ENCODE data around the gene CDAN1.
A peak's percentile ranks its signal among the peaks of the same experiment; 100 is the strongest.
"Not testable (repeated sequence)": the region's sequence is repeated elsewhere in the genome, so short reads cannot be mapped to it uniquely, and the experiment has no call there.

Gene CDAN1, protein sequence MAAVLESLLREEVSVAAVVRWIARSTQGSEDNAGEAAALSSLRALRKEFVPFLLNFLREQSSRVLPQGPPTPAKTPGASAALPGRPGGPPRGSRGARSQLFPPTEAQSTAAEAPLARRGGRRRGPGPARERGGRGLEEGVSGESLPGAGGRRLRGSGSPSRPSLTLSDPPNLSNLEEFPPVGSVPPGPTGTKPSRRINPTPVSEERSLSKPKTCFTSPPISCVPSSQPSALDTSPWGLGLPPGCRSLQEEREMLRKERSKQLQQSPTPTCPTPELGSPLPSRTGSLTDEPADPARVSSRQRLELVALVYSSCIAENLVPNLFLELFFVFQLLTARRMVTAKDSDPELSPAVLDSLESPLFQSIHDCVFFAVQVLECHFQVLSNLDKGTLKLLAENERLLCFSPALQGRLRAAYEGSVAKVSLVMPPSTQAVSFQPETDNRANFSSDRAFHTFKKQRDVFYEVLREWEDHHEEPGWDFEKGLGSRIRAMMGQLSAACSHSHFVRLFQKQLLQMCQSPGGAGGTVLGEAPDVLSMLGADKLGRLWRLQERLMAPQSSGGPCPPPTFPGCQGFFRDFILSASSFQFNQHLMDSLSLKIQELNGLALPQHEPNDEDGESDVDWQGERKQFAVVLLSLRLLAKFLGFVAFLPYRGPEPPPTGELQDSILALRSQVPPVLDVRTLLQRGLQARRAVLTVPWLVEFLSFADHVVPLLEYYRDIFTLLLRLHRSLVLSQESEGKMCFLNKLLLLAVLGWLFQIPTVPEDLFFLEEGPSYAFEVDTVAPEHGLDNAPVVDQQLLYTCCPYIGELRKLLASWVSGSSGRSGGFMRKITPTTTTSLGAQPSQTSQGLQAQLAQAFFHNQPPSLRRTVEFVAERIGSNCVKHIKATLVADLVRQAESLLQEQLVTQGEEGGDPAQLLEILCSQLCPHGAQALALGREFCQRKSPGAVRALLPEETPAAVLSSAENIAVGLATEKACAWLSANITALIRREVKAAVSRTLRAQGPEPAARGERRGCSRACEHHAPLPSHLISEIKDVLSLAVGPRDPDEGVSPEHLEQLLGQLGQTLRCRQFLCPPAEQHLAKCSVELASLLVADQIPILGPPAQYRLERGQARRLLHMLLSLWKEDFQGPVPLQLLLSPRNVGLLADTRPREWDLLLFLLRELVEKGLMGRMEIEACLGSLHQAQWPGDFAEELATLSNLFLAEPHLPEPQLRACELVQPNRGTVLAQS

GRCh38 chr15:42736793-42737528 is at the start of gene CDAN1:
Gene CDAN1, minus strand, starts transcription at chr15:42737128. Its CDS starts 26 bp downstream, at chr15:42737102.
- peak; percentile 70 for DNase-seq (ENCODE audit: low read depth)

DNA sequence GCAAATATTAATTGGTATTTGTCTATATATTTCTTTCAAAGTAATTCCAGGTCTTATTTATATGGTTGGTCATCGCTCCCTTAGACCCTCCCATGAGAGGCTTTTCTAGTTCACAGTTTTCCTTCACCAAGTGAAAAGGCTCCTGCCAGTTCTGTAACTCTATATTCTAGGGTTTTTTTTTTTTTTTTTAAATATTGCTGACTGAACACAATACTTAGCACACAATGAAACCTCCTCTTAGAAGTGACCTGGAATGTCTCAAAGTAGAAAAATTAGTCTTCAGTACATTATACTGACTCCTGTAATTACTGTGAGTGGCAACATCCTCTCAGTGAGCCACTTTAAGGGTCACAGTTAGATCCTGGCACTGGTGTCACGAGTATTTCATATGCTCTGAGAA is 48.6 kb upstream of the CDAN1 start:
- DNase-seq (ENCODE audit: low read depth), result no peak

DNA sequence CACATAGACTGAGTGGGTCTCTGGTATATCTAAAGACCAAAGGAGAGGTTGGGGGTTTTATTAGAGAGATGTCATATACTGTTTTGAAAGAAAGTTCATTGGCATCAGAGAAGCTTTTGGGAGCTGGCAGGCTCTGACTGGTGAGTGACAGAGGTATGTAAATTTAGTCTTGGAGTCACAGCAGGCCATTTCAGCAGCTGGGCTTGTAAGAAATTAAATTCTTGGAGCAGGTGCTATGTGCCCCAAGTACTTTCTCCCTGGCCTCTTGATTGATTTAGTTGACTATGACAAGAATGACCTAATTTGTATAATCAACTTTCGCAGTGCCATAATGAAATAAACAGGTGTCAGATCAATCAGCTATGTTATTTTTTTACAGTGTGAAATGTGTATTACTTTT is 47.8 kb upstream of the CDAN1 start:
- DNase-seq (ENCODE audit: low read depth), result no peak

- DNase-seq (ENCODE audit: low read depth), result no peak
Measured at GRCh38 chr15:42782716-42783115, 45.8 kb upstream of the CDAN1 start.

GRCh38 chr15:42775416-42775815 is 38.5 kb upstream of the CDAN1 start:
- DNase-seq (ENCODE audit: low read depth), result peak; percentile 11

GRCh38 chr15:42772901-42773300 is 36.0 kb upstream of the CDAN1 start:
- DNase-seq (ENCODE audit: low read depth), result no peak

GRCh38 chr15:42772144-42772543 is 35.2 kb upstream of the CDAN1 start:
- DNase-seq (ENCODE audit: low read depth), result no peak

GRCh38 chr15:42766109-42766508 is 29.2 kb upstream of the CDAN1 start:
- not testable (repeated sequence) for DNase-seq (ENCODE audit: low read depth)

DNA sequence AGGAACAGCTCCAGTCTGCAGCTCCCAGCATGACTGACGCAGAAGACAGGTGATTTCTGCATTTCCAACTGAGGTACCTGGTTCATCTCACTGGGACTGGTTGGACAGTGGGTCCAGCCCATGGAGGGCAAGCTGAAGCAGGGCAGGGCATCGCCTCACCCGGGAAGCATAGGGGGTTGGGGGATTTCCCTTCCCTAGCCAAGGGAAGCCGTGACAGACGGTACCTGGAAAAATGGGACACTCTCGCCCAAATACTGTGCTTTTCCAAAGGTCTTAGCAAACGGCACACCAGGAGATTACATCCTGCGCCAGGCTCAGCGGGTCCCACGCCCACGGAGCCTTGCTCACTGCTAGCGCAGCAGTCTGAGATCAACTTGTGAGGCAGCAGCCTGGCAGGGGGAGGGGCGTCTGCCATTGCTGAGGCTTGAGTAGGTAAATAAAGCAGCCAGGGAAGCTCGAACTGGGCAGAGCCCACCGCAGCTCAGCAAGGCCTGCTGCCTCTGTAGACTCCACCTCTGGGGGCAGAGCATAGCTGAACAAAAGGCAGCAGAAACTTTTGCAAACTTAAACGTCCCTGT is 27.3 kb upstream of the CDAN1 start:
- DNase-seq (ENCODE audit: low read depth), result not testable (repeated sequence)

- DNase-seq (ENCODE audit: low read depth), result not testable (repeated sequence)
Measured at GRCh38 chr15:42761813-42762212, 24.9 kb upstream of the CDAN1 start.

- no peak for DNase-seq (ENCODE audit: low read depth)
Measured at GRCh38 chr15:42760759-42761158, 23.8 kb upstream of the CDAN1 start.

DNA sequence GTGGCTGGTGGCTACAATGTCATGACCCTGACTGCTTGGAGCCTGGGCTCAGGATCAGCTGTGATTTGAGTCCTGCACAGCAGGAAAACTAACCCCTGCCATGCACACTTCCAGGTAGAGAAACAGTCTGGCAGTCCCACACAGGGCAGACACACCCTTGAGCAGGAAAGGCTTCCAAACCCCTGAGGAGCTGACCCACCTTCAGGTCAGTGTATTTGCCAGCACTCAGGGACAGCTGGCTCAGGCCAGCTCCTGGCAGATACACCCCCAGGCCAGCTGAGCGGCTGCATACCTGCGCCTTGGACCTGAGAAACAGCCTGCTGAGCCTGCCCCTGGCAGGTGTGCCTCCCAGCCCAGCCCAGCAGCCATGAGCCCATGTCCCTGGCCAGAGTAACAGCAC is 22.2 kb upstream of the CDAN1 start:
- no peak for DNase-seq (ENCODE audit: low read depth)

DNA sequence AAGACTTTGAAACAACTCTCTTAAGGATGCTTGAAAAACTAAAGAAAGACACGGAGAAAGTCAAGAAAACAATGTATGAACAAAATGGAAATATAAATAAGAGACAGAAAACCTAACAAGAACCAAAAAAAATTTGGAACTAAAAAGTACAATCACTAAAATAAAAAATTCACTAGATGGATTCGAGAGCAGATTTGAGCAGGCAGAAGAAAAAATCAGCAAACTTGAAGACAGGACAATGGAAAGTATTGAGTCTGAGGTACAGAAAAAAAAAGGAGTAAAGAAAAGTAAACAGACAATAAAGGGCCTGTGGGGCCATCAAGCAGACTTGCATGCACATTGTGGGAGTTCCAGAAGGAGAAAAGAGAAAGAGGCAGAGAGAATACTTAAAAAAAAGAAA is 13.4 kb upstream of the CDAN1 start:
- DNase-seq (ENCODE audit: low read depth), result no peak

DNA sequence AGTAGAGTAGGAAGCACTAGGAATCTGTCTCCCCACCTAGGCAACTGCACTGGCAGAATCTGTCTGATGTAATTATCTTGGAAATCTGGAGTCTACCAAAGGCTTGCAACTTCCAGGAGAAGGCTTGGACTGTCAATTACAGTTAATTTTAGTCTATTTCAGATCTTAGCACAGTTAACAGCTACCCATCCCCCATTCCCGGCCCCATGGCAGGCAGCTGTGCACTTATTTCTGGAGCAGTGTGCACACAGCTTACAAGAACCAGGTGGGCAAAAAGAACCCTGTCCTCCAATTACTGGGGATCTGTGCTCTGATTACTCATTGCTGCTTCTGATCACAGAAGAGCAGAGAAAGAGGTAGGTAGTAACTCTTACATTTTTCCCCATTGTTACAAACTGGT is 12.3 kb upstream of the CDAN1 start:
- DNase-seq (ENCODE audit: low read depth), result no peak

DNA sequence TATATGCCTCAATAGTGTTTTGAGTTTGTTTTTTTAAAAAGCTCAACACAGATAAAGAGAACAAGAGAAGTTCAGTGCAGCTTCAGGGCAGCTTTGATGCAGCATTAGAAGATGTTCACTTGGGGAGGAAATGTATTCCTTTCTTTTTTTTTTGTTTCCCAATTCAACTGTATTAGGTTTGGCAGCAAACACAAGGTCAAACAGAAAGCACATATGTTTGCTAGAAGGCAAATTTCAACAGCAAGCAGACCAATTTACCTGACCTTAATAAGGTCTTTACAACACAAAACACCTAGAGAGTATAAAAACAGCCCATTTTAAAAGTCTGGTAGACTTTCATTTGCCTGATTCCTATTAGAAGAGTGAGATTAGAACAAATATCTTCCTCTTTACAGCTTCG is 7.3 kb upstream of the CDAN1 start:
- DNase-seq (ENCODE audit: low read depth), result no peak

- DNase-seq (ENCODE audit: low read depth), result no peak
Measured at GRCh38 chr15:42742149-42742548, 5.2 kb upstream of the CDAN1 start.

DNA sequence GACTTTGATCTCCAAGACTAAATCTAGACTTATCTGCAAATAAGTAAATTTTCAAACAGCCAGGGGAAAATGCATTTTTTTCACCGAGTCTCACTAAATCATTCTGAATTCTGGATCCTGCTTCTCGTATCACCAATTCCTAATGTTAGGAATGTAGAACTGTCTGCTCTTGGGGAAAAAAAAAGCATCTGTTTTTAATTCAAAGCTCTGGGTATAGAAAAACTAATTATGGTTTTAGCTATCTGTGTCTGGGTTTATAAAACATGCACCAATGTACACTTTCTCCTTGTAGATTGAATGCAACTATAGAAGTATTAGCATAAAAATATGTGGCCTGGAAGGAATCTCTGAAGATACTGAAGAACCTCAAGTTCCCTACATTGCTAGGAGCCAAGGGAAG is 4.8 kb upstream of the CDAN1 start:
- no peak for DNase-seq (ENCODE audit: low read depth)

DNA sequence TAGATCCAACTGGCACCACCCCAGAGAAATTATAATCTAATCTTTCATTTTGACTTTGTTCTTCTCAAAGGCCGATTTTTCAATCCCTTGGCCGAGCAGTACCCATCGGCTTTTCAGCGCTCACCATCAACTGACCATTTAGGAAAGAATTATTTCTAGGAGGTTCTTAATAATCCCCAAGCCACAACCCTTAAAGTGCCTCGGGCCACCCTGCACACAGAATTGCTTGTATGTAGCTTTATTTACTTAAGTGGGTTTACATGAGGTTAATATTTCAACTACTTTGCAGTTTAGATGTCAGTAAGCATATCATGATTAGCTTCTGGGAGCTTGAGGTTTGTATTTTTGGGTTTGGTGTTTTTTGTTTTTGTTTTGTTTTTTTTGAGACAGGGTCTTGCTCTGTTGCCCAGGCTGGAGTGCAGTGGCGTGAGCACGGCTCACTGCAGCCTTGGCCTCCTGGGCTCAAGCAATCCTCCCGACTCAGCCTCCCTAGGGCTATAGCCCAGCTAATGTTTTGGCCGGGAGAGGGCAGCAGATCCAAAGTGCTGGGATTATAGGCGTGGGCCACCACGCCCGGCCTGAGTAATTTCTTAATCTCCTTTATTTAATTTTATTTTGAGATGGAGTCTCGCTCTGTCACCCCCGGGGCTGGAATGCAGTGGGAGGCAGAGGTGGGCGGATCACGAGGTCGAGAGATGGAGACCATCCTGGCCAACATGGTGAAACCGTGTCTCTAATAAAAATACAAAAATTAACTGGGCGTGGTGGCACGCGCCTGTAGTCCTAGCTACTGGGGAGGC is 801 bp upstream of the CDAN1 start:
- DNase-seq (ENCODE audit: low read depth), result no peak

- no peak for DNase-seq (ENCODE audit: low read depth)
Measured at GRCh38 chr15:42736178-42736792, 643 bp downstream of the CDAN1 start.
